GM12872 (cell line): ENCODE results near the gene PAK2.

Experiments used
- TF ChIP-seq, protein P1 (sequence below): IDR thresholded peaks from 3 replicates; pipeline ENCODE4 v1.5.1; 2011; ENCODE audit warnings: low read depth, mild to moderate bottlenecking, low read length, moderate library complexity; ENCODE audit not compliant: insufficient read depth

PAK2 gene

DNA sequence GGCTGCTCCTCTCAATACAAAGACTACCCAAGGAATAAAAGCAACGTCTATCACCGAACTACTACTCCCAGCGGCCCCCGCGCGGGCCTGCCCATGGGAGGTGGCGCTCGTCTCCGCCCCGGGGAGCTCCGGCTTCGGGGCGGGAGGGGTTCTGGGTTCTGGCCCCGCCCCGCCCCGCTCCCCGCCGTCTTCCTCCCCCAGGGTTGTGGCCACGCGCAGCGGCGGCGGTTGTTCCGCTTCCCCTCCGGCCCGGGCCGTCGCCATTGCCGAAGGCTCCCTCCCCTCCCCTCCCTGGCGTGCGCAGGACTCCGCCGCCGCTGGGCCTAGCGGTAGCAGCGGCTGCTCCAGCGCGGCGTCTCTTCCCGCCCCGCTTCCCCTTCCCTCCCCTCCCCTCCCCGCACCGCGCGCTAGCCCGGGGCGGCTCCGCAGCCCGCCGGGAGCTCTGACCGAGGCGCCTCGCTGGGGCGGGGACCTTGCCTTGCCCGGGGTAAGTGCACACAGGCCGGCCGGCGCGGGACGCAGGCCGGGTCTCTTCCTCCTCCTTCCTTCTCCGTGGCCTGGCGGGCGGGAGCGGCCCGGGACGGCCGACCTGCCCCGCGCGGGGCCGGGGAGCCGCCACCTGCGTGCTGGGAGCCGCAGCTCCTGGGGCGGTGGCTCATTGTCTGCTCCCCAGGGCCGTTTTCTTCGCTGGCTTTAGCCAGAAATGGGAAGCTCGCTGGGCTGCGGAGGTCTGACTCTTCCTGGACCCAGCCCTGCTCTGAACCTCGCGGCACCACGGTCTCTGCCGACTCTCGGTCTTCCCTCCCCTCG lies at the start of gene PAK2:
PAK2 (plus strand) TSS at position 187 of the 810 bp plus-strand sequence. CDS start 42,790 bp downstream, outside the sequence.
- TF ChIP-seq, protein P1, sequence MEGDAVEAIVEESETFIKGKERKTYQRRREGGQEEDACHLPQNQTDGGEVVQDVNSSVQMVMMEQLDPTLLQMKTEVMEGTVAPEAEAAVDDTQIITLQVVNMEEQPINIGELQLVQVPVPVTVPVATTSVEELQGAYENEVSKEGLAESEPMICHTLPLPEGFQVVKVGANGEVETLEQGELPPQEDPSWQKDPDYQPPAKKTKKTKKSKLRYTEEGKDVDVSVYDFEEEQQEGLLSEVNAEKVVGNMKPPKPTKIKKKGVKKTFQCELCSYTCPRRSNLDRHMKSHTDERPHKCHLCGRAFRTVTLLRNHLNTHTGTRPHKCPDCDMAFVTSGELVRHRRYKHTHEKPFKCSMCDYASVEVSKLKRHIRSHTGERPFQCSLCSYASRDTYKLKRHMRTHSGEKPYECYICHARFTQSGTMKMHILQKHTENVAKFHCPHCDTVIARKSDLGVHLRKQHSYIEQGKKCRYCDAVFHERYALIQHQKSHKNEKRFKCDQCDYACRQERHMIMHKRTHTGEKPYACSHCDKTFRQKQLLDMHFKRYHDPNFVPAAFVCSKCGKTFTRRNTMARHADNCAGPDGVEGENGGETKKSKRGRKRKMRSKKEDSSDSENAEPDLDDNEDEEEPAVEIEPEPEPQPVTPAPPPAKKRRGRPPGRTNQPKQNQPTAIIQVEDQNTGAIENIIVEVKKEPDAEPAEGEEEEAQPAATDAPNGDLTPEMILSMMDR: no peak

DNA sequence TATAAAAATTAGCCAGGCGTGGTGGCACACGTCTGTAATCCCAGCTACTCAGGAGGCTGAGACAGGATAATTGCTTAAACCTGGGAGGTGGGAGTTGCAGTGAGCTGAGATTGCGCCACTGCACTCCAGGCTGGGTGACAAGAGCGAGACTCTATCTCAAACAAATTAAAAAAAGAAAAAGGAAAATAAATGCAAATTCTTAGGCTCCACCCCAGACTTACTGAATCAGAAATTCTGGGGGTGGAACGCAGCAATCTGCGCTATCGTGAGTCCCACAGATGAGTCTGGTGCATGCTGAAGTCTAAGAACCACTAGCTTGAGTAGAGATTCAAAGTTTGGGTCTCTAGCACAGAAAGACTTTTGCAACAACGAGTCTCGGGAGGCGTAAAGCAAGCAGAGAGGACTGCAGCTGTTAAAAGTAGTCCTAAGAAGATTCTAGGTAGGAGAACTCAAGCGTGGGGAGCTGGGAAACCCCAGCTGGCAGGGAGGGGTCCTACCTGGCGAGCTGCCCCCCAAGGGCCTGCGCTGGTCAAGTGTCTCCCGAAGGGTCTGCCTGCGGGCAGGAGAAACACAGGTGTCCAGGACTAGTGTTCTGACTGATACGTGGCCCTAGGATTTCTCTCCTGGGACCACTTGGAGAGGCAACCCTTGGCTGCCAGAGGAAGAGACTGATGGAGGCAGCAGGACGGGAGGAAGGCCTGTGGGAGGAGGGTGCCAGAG lies 49.6 kb upstream of the PAK2 start:
- TF ChIP-seq, protein P1: no peak

DNA sequence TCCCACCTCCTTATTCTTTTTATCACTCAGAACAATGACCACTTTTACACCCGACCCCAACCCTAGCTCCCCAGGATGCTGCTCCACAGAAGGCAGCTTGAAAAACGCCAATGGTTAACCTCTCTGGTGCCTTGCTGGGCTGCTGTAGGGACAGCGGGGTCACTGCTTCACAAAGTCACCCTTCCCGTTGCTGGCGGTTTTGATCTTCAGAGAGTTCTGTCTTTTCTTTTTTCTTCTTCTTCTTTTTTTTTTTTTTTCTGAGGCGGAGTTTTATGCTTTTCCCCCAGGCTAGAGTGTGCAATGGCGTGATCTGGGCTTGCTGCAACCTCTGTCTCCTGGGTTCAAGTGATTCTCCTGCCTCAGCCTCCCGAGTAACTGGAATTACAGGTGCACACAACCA lies 48.3 kb upstream of the PAK2 start:
- TF ChIP-seq, protein P1: no peak

DNA sequence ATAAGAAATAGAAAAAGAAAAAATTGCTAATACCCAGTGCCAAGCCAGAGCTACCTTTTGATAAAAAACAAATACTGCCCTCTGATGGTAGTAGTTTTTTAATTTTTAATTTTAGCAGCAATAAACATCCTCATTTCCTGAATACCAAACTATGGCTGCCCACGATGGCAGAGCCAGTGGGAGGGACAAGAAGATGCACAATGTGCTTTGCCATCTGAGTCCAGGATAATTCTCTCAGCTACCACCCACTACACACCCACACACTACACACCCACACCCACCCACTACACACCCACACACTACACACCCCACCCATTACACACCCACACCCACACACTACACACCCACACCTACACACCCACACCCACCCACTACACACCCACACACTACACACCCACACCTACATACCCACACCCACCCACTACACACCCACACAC lies 45.4 kb upstream of the PAK2 start:
- TF ChIP-seq, protein P1: no peak

DNA sequence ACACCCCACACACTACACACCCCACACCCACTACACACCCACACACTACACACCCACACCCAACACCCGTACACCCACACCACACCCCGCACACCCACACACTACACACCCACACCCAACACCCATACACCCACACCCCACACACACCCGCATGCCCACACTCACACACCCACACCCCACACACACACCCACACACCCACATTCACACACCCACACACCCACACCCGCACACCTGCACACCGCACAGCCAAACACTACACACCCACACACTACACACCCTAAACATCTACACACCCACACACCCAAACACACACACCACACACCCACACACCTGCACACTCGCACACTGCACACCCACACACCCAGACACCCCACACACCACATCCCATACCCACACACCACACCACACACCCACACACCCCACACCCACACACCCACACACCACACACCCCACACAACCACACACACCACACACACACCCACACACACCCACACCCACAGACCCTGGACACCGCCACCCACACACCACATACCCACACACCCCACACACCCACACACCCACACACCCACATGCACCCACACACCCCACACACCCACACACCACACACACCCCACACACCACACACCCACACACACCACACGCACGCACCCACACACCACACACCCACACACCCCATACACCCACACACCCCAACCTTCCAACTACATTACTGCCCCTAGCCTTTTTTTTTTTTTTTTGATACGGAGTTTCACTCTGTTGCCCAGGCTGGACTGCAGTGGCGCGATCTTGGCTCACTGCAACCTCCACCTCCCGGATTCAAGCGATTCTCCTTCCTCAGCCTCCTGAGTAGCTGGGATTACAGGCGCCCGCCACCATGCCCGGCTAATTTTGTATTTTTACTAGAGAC lies 44.5 kb upstream of the PAK2 start:
- TF ChIP-seq, protein P1: no peak

DNA sequence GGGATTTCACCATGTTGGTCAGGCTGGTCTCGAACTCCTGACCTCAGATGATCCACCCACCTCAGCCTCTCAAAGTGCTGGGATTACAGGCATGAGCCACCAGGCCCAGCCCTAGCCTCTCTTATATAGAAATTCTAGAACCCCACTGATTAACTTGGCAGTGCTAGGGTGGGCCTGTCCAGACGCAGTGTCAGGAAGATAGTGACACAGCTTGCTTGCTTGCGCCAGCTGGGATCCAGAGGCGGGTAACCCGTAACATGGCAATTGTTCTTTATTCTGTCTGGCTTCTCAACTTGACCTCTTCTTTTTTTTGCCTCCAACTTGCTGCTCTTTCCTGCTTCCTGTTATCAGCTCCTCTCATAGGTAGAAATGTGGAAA lies 43.8 kb upstream of the PAK2 start:
- TF ChIP-seq, protein P1: no peak

DNA sequence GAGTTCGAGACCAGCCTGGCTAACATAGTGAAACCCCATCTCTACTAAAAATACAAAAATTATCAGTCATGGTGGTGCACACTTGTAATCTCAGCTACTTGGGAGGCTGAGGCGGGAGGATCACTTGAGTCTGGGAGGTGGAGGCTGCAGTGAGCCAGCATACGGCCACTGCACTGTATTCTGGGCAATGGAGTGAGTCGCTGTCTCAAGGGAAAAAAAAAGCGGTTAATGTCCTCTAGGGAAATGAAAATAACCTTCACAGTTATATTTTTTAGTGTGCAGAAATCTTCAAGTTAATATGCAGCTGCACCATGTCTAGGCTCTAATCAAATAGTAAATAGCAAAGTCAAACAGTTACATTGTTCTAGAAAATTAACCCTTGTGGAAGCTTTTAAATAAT lies 42.4 kb upstream of the PAK2 start:
- TF ChIP-seq, protein P1: no peak
